Mammary epithelial cell (primary cell): ENCODE measurements around the gene CHRNB2.

Experiments
- EZH2 ChIP-seq: IDR thresholded peaks from 2 replicates; pipeline ENCODE4 v1.6.1; 2012; ENCODE audit warnings: low read length, inconsistent platforms, borderline replicate concordance
- TF ChIP-seq, protein P1 (sequence below), 2 donors: IDR thresholded peaks in 1 of 2; conservative IDR thresholded peaks in 1 of 2; 2 replicates each; pipeline ENCODE4 v1.5.1; 2011 to 2012; ENCODE audit warnings: inconsistent platforms in 2 of 2, low read length in 2 of 2, mild to moderate bottlenecking in 2 of 2, control low read depth in 1 of 2, low read depth in 1 of 2; ENCODE audit not compliant: insufficient read depth in 1 of 2; ENCODE audit errors: extremely low read depth in 1 of 2

DNA sequence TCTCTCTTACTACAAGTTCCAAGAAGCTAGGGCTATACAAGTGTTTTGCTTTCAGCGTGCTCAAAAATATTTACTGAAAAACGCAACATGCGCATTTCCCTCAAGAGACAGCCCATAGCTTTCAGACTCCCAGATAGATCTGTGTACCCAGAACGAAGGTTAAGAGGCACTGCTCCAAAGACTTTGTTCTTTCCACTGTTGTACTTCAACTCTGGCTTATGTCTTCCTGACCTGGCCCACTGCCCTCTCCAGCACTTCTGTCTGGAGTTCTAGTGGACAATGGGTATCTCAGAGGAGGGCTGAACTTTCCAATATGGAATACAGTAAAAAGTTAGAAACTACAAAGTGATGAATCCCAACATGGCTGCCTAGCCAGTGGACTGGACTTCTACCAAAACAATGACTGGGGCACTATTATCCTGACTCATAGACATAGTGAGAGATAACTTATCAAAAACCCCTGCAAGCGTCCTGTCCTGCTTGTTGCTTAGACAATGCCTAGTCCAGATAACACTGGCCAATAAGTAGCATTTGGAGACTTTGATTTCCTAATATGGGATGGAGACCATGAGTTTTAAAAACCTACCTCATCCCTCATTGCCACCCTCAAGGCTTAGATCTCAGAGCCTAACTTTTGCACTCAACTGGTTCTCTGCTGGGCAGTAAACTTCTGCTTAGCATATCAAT lies 49.2 kb downstream of the CHRNB2 start:
- TF ChIP-seq, protein P1, sequence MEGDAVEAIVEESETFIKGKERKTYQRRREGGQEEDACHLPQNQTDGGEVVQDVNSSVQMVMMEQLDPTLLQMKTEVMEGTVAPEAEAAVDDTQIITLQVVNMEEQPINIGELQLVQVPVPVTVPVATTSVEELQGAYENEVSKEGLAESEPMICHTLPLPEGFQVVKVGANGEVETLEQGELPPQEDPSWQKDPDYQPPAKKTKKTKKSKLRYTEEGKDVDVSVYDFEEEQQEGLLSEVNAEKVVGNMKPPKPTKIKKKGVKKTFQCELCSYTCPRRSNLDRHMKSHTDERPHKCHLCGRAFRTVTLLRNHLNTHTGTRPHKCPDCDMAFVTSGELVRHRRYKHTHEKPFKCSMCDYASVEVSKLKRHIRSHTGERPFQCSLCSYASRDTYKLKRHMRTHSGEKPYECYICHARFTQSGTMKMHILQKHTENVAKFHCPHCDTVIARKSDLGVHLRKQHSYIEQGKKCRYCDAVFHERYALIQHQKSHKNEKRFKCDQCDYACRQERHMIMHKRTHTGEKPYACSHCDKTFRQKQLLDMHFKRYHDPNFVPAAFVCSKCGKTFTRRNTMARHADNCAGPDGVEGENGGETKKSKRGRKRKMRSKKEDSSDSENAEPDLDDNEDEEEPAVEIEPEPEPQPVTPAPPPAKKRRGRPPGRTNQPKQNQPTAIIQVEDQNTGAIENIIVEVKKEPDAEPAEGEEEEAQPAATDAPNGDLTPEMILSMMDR (conservative IDR thresholded peaks at IDR 0.05 in 1 of 2, IDR thresholded peaks at IDR 0.05 in 1 of 2; ENCODE audit: extremely low read depth in 1 of 2, insufficient read depth in 1 of 2, low read depth in 1 of 2, low read length in 2 of 2): no peak
- no peak for TF ChIP-seq EZH2
